GM19463 (cell line): ENCODE data around the gene LIPC.
A peak's percentile ranks its signal among the peaks of the same experiment; 100 is the strongest.

ENCODE experiments used
- ATAC-seq: cut with Tn5 transposase; IDR thresholded peaks from one replicate; pipeline ENCODE4 v1.9.1; 2021; ENCODE audit warnings: mild to moderate bottlenecking, moderate library complexity; ENCODE audit not compliant: unreplicated experiment

LIPC gene

DNA sequence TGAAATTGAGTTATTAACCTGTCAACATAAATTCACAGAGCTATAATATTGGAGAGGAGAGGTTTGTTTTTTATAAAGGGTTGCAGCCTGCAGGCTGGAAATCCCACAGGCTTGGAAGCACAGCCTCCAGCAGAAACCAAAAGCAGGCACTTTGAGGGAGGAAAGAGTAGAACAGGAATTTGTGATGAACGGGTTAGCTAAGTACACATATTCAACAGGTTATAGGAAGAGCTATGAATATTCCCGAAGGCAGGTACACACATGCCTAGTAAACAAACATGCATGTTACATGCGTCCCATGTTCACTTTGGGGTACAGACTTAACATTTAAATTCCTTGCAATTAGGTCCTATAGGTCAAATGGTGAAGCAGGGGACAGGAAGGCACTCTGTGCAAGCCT lies 25.9 kb upstream of the LIPC start:
- no peak for ATAC-seq

DNA sequence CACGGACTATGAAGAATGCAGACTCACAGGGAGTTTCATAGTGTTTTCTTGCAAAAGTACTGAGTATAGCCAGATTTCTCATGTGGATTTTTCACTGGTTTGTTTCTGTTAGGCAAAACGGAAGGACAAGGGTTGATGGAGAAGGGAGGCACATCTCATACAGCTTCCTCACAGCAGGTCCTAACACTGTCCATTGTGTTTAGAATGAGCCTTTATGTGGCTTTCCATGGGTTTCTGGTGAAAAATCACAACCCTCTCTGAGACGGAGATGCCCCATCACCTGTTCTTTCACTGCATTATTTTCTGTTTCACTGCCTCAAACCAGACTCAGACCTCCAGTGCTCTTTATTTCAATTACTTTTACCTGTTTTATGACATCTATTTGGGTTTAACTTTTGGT lies 25.0 kb upstream of the LIPC start:
- no peak for ATAC-seq

DNA sequence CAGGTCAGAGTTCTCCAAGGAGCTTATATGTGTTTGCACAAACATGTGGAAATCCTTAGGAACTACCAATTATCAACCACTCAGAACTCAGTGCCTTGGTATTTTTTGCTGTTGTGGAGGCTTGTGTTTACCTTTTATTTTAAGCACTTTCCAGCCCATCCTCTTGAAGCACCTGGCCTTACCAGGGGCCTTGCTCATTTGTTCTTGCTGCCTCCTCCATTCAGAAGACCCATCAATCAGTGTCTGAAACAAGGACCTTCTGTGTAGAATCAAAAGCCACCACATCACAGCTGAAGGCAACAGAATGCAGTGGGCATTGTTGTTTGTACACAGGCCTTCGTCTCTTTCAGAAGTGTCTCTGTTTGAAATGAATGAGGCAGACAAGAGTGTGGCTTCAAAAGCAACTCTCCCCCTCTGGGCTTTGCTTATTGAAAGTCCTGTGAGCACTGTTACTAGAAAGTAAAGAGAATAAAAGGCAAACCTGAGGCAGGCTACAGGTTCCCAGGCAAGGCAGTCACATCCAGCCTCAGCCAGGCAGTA lies 24.5 kb upstream of the LIPC start:
- ATAC-seq, result no peak

DNA sequence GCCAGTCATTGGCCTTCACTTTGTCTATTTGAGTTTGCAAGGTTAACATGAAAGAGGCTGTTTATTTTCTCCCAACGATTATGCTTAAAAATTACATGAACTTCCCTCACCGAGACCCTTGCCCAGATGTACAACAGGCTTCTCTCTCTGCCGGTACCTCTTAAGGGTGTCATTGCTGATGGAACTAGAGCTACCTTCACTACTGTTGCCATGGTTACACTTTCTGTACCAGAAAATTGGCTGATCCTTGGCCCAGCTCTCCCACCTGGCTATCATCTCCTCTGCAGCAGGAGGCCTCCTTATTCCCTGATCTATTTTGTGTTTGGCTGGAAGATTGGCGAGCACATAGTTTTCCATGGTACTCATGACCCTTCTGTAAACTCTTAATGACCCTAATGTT lies 24.0 kb upstream of the LIPC start:
- ATAC-seq, result no peak

DNA sequence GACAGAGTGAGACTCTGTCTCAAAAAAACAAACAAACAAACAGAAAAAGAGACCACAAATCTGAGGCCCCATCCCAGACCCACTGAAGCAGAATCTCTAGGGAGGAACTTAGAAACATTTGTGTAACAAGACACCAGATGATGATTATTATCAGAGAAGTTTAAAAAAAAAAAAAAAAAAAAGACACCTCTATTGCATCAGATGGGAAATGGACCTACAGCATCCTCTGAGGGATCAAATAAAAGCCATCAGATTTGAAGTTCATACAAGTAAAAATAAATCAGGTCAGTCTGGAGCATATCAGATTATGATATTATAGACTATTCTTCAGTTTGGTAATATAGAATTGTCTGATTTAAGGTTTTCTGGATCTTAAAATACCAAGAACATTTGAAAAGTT lies 21.9 kb upstream of the LIPC start:
- ATAC-seq, result no peak

DNA sequence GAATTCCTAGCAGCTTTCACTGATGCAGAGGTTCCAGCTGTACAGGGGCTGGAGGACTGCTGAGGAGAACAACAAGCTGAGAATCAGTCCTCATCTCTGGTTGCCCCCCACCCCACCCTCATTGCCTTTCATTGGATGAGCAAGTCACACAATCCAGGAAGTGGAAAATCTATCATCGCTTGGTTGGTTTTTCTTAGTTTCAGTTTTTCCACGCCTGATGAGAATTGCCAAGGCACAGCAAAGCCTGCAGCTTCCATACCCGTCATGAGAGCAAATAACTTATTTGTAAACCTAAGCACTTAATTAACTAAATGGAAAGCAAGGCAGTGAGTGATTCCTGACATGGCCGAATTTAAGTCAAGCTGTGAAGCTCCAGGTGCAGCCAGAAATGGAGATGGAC lies 21.4 kb upstream of the LIPC start:
- no peak for ATAC-seq

DNA sequence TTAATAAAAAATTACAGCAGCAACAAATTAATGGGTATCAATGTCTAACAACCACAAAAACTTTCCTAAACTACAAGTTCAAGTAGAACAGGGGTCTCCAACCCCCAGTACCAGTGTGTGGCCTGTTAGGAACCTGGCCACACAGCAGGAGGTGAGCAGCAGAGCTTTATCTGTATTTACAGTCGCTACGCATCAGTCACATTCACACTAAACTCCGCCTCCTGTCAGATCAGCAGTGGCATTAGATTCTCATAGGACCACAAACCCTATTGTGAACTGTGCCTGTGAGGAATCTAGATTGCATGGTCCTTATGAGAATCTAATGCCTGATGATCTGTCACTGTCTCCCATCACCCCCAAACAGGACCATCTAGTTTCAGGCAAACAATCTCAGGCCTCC lies 18.5 kb upstream of the LIPC start:
- ATAC-seq, result no peak

DNA sequence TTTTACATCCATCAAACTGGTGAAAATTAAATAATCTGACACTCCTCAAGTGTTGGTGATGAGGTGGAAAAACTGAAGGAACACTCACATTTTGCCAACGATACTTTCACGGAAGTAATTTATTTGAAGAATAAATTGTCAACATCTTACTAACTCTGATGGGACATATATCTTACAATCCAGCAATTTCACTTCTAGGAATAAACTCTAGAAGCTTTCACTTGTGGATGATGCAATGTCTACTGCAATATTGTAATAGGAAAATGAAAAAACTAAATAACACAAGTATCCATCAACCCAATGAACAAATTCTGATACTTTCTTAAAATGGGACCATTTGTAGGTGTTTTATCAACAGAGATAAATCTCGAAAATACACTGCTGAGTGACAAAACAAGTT lies 16.2 kb upstream of the LIPC start:
- ATAC-seq, result no peak

DNA sequence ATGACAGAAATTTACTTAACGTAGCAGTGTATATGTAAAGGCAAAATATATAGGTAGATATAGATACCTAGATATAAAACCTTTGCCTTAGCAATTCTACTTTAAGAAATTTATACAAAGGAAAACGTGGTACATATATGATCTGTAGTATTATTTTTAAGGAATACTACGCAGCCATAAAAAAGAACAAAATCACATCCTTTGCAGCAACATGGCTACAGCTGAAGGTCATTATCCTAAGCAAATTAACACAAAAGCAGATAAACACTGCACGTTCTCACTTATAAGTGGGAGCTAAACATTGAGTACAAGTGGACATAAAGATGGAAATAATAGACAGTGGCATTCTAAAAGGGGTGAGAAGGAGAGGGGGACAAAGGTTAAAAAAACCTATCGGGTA lies 14.8 kb upstream of the LIPC start:
- ATAC-seq, result no peak

DNA sequence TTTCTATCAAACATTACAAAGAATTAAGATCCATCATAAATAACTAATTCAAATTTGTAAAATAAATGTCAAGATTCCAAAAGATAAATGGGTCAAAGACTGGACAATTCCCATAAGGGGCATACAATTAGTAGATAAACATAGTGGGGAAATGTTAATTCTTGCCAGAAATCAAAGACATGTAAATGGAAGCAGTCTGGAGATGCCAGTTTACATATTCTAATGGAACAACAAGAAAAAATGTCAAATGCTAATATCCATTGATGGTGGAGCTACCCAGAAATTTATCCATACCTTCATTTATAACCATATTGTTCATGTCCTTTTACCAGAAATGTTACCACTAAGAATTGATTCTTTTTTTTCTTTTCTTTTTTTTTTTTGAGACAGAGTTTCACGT lies 13.7 kb upstream of the LIPC start:
- no peak for ATAC-seq

DNA sequence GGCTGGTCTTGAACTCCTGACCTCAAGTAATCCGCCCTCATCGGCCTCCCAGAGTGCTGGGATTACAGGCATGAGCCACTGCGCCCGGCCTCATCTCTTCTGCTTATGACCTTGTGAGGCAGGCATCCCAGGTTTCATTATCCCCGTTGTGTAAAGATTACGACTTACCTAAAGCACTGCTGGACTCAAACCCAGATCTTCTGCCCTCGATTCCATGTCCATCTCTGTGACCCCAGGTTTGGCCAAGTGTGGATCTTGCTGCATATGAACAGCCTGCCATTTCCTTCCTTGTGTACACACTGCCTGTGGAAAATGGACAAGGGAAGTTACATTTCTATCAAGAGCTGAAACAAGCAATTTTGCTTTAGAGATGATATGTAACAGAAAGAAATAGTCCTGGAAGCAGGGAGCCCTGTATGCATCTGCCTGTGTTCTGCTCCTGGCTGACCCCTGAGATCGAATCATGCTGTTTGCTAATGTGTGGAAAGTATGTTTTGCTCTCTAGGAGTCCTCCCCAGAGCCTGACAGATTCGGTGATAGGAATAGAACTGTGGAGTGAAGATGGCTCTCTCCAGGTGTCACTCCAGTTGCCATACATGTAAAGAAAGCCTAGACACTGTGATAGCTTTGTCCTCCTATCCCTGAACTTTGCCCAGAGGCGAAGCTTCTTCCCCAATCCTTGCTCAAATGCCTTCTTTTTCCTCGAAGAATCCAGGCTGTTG lies 11.8 kb upstream of the LIPC start:
- no peak for ATAC-seq

DNA sequence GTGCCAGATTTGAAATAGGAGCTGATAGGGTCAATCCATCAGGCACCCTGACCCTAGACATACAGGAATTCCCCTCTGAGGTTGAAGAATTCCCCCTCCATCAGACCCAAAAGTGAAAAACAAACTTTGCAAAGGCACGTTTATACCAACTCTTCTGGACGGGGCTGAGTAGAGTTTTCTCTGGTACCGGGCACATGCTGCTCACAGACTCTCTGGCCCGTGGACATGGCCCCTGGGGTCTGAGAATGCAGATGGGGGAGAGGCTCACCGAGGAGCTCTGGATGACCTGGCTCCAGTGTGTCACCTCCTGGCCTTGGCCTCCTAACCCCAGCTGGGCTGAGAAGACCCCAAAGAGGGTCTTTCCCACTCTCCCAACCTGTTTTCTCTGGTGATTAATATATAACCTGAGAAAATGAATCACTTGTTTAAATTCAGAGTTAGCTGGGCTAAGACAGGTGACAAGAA lies 11.2 kb upstream of the LIPC start:
- peak; percentile 72 for ATAC-seq

DNA sequence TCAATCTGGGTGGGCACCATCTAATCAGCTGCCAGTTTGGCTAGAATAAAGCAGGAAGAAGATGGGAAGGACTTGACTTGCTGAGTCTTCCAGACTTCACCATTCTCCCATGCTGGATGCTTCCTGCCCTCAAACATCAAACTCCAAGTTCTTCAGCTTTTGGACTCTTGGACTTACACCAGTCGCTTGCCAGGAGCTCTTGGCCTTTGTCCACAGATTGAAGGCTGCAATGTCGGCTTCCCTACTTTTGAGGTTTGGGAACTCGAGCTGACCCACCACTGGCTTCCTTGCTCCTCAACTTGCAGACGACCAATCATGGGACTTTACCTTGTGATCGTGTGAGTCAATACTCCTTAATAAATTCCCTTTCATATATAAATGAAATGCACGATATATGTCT lies 8.6 kb upstream of the LIPC start:
- ATAC-seq, result no peak

DNA sequence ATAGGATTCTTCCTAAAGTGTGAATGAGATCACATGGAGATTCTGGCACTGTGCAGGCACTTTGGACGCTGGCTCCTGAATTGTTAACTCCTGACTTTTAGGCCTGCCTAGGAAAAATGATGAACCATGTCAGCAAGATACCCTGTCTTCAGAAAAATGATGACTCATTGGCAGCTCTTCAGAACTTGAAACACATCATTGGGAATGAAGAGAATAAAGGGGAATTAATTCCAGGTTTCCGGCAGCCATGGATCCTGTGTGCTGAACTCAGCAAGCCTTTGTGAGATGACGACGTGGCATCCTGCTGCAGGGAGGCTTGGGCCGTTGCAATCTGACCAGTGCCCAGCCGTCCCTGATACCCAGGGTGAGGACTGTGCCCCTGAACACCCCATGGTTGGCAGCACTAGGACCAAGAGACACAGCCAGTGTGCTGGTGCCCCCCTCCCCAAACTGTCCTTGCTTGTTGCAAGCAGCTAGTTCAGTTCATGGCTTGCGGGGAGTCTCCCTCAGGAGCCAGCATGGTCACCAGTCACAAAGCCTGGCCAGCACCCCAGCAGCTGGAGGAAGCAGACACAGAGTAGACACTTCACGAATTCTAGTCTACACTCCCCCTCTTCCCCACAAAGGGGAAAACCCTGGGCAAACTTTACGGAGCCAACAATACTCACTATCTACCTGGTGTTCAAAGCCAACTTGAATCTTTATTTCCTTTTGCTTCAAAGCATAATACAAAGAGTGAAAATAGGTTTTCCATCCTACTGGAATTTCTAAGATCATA lies 7.8 kb upstream of the LIPC start:
- no peak for ATAC-seq

DNA sequence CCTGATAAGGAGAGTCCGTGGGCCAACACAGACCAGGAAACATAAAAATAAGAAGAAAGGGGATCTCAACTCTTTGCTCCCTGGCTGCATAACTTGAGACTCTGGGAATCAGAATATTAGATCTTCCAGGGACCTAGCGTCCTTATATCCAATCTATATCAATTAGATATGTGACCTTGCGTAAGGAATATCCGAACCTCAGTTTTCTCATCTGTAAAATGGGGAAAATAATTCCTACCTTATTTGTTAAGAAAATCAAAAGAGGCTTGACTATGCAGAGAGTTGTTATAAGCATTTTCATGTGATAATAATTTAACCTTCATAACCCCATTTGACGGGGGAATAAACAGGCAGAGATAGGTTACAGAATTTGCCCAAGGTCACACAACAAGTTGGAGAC lies 7.1 kb upstream of the LIPC start:
- ATAC-seq, result no peak

DNA sequence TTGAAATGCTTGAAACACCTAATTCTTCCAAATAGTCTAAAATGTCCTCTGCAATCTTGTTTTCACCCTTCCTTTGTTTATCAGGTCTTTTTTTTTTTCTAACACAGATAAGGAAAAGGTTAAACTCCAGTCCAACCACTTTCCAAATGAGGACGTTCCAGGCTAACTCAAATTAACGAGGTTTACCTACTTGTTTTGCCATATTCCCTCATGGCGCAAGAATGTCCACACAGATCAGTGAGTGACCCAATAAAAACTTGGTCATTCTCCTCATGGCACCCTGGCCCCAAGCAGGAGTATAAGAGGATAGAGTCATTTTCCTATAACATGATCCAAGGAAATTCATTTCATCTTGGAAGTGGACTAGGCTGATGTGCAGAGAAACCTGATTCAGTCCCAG lies 6.6 kb upstream of the LIPC start:
- ATAC-seq, result no peak

DNA sequence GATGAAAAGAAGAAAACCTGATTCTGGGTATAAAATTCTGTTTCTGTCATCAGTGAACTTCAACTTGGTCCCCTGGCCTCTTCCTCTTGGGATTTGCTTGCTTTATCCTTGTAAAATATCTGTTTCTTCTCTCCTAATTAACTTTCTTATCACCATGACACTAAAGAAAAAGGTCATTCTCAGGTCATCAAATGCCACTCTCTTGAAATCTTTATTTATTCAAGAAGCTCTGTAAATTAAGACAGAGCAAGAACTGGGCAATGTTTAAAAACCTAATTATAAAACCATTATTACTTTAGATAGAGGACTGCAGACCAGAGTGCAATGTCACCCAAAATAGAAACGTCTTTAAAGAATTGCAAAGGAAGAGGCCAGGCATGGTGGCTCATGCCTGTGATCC lies 6.0 kb upstream of the LIPC start:
- no peak for ATAC-seq

DNA sequence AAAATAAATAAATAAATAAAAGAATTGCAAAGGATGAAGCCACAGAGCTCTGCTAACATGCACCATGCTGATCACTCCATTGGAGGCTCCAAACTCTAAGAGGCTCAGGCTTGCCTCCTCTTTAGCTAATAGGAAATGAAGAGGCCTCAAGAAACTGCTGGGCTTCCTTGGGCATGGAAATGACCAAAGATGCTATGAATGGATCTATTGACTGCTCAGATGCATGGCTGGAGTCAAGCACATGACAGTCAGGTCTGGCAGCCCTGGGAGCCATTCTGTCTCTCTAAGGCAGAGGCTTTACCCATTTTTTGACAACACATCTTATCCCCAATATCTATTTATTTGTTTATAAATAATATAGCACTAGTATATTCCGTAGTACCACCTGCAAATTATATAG lies 5.3 kb upstream of the LIPC start:
- no peak for ATAC-seq

DNA sequence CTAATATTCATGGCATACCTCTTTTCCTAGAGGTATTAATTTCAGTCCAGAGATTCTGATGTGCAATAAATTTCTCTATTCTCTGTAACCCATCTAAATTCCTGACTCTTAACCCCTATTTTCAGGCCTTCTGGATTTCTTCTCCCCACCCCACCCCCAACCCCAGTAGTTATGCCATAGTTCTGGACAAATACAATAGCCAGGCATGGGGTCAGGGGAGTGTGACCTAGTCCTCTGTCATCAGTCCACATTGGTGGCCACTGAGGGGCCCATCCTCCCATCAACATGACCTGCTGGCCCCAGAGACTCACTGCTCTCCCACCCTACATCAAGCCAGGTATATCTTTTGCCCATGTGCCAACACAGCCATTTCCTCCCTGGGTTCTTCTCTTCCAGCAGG lies 3.8 kb upstream of the LIPC start:
- ATAC-seq, result no peak

DNA sequence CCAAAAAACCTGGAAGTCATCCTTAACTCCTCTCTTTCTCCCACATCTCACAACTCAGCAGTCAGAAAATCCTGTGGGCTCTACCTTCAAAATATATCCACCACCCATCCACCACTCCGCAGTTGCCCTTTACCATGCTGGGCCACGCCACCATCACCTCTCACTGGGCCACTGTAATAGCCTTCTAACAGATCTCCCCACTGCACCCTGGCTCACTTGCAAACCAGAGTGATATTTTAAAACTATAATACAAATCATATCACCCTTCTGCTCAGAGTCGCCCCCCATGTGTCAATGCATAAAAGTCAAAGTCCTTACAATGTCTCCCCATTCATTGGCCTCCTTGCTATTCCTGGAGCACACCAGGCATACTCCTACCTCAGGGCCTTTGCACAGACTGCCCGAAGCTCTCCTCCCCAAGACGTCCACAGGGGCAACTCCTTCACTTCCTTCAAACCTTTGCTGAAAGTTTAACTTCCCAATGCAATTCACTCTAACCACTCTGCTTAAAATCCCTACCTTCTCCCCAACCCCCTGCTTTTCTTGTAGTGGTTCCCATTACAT lies 1.5 kb upstream of the LIPC start:
- no peak for ATAC-seq

DNA sequence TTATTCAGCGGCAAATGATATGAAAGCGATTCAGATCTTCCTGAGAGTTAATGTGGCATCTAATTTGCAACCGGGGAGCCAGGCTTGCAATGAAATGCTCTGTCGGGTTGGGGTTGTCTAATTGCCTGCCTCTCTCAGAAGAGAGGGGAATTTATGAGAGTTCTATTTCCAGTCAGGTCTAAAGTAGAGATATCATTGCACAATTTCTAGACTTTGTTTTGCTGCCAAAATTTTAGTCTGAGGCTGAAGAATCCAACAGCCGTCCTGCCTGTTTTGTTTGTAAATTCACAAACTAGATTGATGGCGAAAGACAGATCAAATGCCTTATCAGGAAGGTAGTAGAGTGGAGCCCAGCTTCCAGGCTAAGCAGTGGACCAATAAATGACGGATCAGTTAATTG lies 610 bp downstream of the LIPC start:
- no peak for ATAC-seq
